ENCODE measurements around the gene TMEM269.
A peak's percentile ranks its signal among the peaks of the same experiment; 100 is the strongest.

TMEM269 gene

GRCh38 chr1:42774928-42775526 is 9.8 kb upstream of the TMEM269 start:
- Mint-ChIP-seq H3K9me3 (no peaks in the 10 kb centered on the region), H3K4me1 (ENCODE audit: low read depth) (peaks cover 35% of the 10 kb centered on the region), H3K27ac (no peak overlapping the region), H3K27me3 (ENCODE audit: low read depth) (no peaks in the 10 kb centered on the region), H3K36me3 (ENCODE audit: low read depth) (peaks cover 53% of the 10 kb centered on the region), H3K4me3 (no peak overlapping the region)
- DNase-seq (ENCODE audit: low spot score): no peak

GRCh38 chr1:42776502-42776901 is 8.3 kb upstream of the TMEM269 start:
- H3K27me3 Mint-ChIP-seq (ENCODE audit: low read depth): no peaks in the 10 kb centered on the region
- H3K27ac Mint-ChIP-seq: no peak overlapping the region
- peaks cover 38% of the 10 kb centered on the region for H3K4me1 Mint-ChIP-seq (ENCODE audit: low read depth)
- DNase-seq (ENCODE audit: low spot score): no peak
- no peaks in the 10 kb centered on the region for H3K9me3 Mint-ChIP-seq
- H3K4me3 Mint-ChIP-seq: no peak overlapping the region
- peaks cover 55% of the 10 kb centered on the region for H3K36me3 Mint-ChIP-seq (ENCODE audit: low read depth)

- DNase-seq (ENCODE audit: low spot score): peak; percentile 21
- H3K36me3 Mint-ChIP-seq (ENCODE audit: low read depth): peaks cover 54% of the 10 kb centered on the region
These were observed 6.9 kb upstream of the TMEM269 start for GRCh38 chr1:42777852-42778251.

DNA sequence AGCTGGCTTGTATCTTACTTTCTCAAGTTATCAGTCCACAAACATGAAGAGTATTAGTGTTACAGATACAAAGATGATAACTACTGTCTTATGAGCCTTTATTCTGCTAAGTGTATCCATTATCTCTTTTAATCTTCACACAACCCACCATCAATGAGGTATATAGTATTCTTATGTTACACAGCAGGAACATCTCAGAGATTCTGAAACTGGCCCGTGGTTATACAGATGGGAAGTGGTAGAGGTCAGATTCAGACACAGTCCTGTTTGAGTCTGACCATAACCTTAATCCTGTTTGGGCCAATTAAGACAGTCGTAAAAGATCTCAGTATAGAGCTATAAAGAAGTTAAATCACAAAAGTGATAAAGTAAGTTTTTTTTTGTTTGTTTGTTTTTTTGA is 5.1 kb upstream of the TMEM269 start:
- H3K36me3 Mint-ChIP-seq (ENCODE audit: low read depth): peaks cover 45% of the 10 kb centered on the region
- H3K4me3 Mint-ChIP-seq: no peak overlapping the region

More at GRCh38 chr1:42777852-42778251, 6.9 kb upstream of the TMEM269 start:
- peaks cover 33% of the 10 kb centered on the region for H3K4me1 Mint-ChIP-seq (ENCODE audit: low read depth)
- no peak overlapping the region for H3K4me3 Mint-ChIP-seq
- H3K27me3 Mint-ChIP-seq (ENCODE audit: low read depth): no peaks in the 10 kb centered on the region
- H3K27ac Mint-ChIP-seq: no peak overlapping the region
- H3K9me3 Mint-ChIP-seq: no peaks in the 10 kb centered on the region

DNA sequence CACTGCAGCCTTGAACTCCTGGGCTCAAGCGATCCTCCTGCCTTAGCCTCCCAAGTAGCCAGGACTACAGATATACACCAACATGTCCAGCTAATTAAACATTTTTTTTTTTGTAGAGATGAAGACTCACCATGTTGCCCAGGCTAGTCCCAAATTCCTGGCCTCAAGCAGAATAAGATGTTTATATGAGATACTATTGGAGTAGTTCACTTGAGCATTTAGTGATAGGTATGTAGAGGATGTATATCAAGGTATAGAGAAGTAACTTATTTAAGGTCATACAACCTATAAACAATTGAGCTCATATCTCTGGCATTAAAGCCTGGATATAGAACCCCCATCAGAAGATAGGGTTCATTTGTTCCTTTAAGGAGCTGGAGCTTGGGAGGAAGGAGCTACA is 4.6 kb upstream of the TMEM269 start:
- H3K27ac Mint-ChIP-seq: no peak overlapping the region
- H3K4me1 Mint-ChIP-seq (ENCODE audit: low read depth): peaks cover 28% of the 10 kb centered on the region
- H3K27me3 Mint-ChIP-seq (ENCODE audit: low read depth): no peaks in the 10 kb centered on the region
- H3K36me3 Mint-ChIP-seq (ENCODE audit: low read depth): peaks cover 40% of the 10 kb centered on the region
- DNase-seq (ENCODE audit: low spot score): no peak
- H3K4me3 Mint-ChIP-seq: no peak overlapping the region
- no peaks in the 10 kb centered on the region for H3K9me3 Mint-ChIP-seq

More for the DNA sequence above, 5.1 kb upstream of the TMEM269 start:
- Mint-ChIP-seq H3K9me3 (no peaks in the 10 kb centered on the region), H3K4me1 (ENCODE audit: low read depth) (peaks cover 28% of the 10 kb centered on the region), H3K27ac (no peak overlapping the region), H3K27me3 (ENCODE audit: low read depth) (no peaks in the 10 kb centered on the region)
- peak; percentile 39 for DNase-seq (ENCODE audit: low spot score)

DNA sequence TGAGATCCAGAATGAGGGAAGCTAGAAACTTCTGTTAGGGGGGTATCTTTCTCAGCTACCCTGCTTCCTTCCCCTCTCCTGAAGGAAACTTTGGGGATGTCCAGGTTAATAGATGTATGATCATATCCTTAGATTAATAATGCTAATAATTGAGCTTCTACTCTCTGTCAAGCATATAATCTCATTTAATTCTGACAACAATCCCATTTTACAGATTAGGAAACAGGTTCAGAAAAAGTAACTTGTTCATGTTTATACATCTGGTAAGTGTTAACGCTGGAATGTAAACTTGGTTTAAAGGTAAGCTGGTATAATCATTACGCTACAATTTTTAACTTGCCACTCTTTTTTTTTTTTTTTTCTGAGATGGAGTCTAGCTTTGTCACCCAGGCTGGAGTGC is 1.7 kb upstream of the TMEM269 start:
- H3K36me3 Mint-ChIP-seq (ENCODE audit: low read depth): peaks cover 27% of the 10 kb centered on the region
- no peak overlapping the region for H3K4me3 Mint-ChIP-seq
- H3K9me3 Mint-ChIP-seq: no peaks in the 10 kb centered on the region
- DNase-seq (ENCODE audit: low spot score): no peak
- H3K27ac Mint-ChIP-seq: no peak overlapping the region
- H3K4me1 Mint-ChIP-seq (ENCODE audit: low read depth): peaks cover 34% of the 10 kb centered on the region
- no peaks in the 10 kb centered on the region for H3K27me3 Mint-ChIP-seq (ENCODE audit: low read depth)

- no peaks in the 10 kb centered on the region for H3K27me3 Mint-ChIP-seq (ENCODE audit: low read depth)
- H3K27ac Mint-ChIP-seq: no peak overlapping the region
- no peak overlapping the region for H3K4me3 Mint-ChIP-seq
- H3K36me3 Mint-ChIP-seq (ENCODE audit: low read depth): peaks cover 17% of the 10 kb centered on the region
- no peaks in the 10 kb centered on the region for H3K9me3 Mint-ChIP-seq
- H3K4me1 Mint-ChIP-seq (ENCODE audit: low read depth): peaks cover 24% of the 10 kb centered on the region
- no peak for DNase-seq (ENCODE audit: low spot score)
These were observed 245 bp upstream of the TMEM269 start for GRCh38 chr1:42784547-42784945.

DNA sequence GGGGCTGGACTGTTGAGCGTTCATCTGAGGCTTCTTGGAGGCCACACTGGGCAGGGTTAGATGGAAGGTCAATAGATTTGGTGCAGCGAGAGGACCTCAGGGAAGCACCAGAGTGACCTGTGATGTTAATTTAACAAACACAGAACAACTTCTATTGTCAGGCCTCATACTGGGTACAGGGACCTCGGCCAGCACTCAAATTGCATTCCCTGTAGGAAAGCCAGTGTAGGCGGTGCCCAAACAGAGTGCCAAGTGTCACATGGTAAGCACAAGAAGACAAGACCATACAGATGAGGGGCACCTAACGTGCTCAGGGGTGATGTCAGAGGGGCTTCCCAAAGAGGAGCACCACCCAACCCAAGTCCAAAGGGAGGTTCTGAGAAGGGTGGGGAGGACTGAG is 1.3 kb downstream of the TMEM269 start:
- Mint-ChIP-seq H3K36me3 (ENCODE audit: low read depth) (peaks cover 9% of the 10 kb centered on the region), H3K27me3 (ENCODE audit: low read depth) (no peaks in the 10 kb centered on the region), H3K9me3 (no peaks in the 10 kb centered on the region), H3K27ac (peak overlapping the region; percentile 70), H3K4me1 (ENCODE audit: low read depth) (peaks cover 10% of the 10 kb centered on the region), H3K4me3 (peak overlapping the region; percentile 66)
- no peak for DNase-seq (ENCODE audit: low spot score)

DNA sequence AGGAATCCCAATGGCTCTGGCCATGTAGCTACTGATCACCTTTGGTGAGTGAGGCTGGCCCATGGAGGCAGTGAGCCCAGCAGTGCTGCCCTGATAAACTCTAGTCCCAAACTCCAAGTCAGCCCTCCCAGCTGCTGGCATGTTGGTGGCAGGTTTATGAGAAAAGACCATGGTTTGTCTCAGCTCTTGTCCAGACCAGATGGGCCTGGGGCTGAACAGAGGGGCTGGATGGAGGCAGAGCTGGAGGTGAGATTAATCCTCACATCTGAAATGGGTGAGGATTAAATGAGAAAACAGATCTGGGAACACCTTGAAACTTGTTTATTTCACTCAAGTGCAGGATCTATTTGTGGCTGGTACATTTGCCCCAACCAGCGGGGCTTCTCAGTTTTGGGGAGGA is 3.2 kb downstream of the TMEM269 start:
- Mint-ChIP-seq H3K4me1 (ENCODE audit: low read depth) (peaks cover 10% of the 10 kb centered on the region), H3K9me3 (no peaks in the 10 kb centered on the region), H3K27me3 (ENCODE audit: low read depth) (no peaks in the 10 kb centered on the region), H3K36me3 (ENCODE audit: low read depth) (peaks cover 4% of the 10 kb centered on the region), H3K27ac (no peak overlapping the region), H3K4me3 (no peak overlapping the region)
- DNase-seq (ENCODE audit: low spot score): no peak

- Mint-ChIP-seq H3K36me3 (ENCODE audit: low read depth) (no peaks in the 10 kb centered on the region), H3K4me1 (ENCODE audit: low read depth) (no peaks in the 10 kb centered on the region), H3K27ac (no peak overlapping the region), H3K4me3 (no peak overlapping the region), H3K27me3 (ENCODE audit: low read depth) (peaks cover 6% of the 10 kb centered on the region), H3K9me3 (no peaks in the 10 kb centered on the region)
- DNase-seq (ENCODE audit: low spot score): no peak
These were observed 9.0 kb downstream of the TMEM269 start for GRCh38 chr1:42793824-42794223.

DNA sequence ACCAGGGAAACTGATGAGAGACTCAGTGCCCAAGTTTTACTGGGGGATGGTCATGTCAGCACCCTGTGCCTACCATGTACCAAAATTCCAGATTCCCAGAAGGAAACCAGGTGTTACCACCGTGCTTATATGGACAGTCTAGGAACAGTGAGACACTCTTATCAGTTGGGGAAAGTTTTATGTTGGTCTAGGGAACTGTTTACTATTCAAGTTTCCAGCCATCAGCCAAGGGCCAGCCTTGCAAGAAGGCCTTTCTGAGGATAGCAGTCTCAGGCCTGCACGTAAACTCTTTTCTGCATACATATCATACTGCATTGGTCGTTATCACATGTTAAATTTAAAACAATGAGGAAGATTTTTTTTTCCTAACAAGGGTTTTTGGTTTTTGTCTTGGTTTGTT is 12.6 kb downstream of the TMEM269 start:
- H3K4me1 Mint-ChIP-seq (ENCODE audit: low read depth): no peaks in the 10 kb centered on the region
- peaks cover 11% of the 10 kb centered on the region for H3K27me3 Mint-ChIP-seq (ENCODE audit: low read depth)
- no peaks in the 10 kb centered on the region for H3K9me3 Mint-ChIP-seq
- no peaks in the 10 kb centered on the region for H3K36me3 Mint-ChIP-seq (ENCODE audit: low read depth)
- H3K27ac Mint-ChIP-seq: no peak overlapping the region
- DNase-seq (ENCODE audit: low spot score): no peak
- H3K4me3 Mint-ChIP-seq: no peak overlapping the region

DNA sequence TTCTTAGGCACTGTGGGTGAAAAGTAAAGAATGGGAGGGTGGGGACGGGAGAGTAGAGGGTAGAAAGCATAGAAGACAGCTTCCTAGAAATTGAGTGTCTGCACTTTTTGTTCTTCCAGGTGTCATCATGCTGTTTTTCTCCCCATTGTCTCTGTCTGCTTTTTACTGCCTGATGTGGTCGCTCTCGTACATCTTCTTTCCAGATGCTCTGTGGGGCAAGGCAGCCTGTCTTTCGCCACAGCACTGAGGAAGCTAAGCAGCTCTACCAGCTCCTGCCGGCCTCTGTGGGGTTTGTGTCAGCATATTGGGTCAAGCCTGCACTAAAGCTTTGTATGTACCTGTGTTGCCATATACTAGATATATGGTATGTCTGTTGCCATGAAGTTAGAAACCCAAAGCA is 13.2 kb downstream of the TMEM269 start:
- Mint-ChIP-seq H3K4me3 (no peak overlapping the region), H3K36me3 (ENCODE audit: low read depth) (no peaks in the 10 kb centered on the region), H3K27ac (no peak overlapping the region), H3K27me3 (ENCODE audit: low read depth) (peaks cover 11% of the 10 kb centered on the region), H3K9me3 (no peaks in the 10 kb centered on the region), H3K4me1 (ENCODE audit: low read depth) (no peaks in the 10 kb centered on the region)
- no peak for DNase-seq (ENCODE audit: low spot score)

DNA sequence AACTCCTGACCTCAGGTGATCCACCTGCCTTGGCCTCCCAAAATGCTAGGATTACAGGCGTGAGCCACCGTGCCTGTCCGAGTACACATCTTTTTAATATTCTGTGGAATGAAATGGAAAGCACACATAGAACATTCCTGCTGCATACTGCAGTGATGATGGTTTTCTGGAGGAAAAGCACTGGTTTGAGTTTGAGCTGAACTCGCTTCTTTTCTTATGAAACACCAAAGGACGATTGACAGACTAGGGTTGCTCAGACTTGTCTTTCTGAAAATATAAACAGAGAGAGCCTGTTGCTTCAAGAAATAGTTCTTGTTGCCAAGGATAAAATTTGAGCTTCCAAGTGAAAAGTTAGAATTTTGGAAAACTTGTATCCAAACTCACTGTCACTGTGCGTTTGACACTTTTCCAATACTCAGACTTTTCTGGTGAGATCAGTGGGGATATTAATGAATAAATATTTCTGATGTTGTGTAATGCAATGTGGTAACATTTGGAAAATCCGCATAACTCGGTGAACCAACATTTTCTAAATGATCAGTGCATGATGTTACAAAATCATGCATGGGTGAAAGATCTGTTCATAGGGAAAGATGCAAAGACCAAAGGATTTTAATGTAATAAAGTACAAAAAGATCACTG is 17.2 kb downstream of the TMEM269 start:
- H3K36me3 Mint-ChIP-seq (ENCODE audit: low read depth): peaks cover 6% of the 10 kb centered on the region
- H3K27ac Mint-ChIP-seq: no peak overlapping the region
- no peak overlapping the region for H3K4me3 Mint-ChIP-seq
- no peaks in the 10 kb centered on the region for H3K4me1 Mint-ChIP-seq (ENCODE audit: low read depth)
- H3K9me3 Mint-ChIP-seq: no peaks in the 10 kb centered on the region
- peaks cover 6% of the 10 kb centered on the region for H3K27me3 Mint-ChIP-seq (ENCODE audit: low read depth)
- no peak for DNase-seq (ENCODE audit: low spot score)

DNA sequence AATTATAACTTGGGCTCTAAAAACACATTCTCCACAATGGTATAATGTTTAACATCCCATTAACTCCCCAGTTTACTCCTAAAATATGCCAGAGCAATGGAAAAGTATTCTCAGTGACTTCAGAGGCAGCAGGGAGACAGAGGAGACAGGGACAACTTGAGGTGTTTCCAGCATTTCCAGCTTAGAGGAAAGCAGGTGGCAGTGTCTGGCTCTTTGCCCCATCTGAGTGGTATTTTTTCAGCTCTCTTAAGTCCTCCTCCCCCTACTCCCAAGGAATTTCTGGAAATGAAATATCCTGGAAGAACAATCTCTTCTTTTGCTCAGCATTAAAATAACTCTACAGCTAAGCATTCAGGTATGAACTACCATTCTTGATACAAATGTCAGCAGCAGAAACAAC is 21.4 kb downstream of the TMEM269 start:
- H3K4me1 Mint-ChIP-seq (ENCODE audit: low read depth): no peaks in the 10 kb centered on the region
- no peak overlapping the region for H3K4me3 Mint-ChIP-seq
- no peaks in the 10 kb centered on the region for H3K9me3 Mint-ChIP-seq
- peaks cover 6% of the 10 kb centered on the region for H3K36me3 Mint-ChIP-seq (ENCODE audit: low read depth)
- H3K27ac Mint-ChIP-seq: no peak overlapping the region
- H3K27me3 Mint-ChIP-seq (ENCODE audit: low read depth): peaks cover 5% of the 10 kb centered on the region
- no peak for DNase-seq (ENCODE audit: low spot score)

GRCh38 chr1:42806593-42806992 is 21.8 kb downstream of the TMEM269 start:
- H3K4me1 Mint-ChIP-seq (ENCODE audit: low read depth): no peaks in the 10 kb centered on the region
- peaks cover 5% of the 10 kb centered on the region for H3K27me3 Mint-ChIP-seq (ENCODE audit: low read depth)
- no peak overlapping the region for H3K27ac Mint-ChIP-seq
- H3K4me3 Mint-ChIP-seq: no peak overlapping the region
- no peak for DNase-seq (ENCODE audit: low spot score)
- peaks cover 6% of the 10 kb centered on the region for H3K36me3 Mint-ChIP-seq (ENCODE audit: low read depth)
- no peaks in the 10 kb centered on the region for H3K9me3 Mint-ChIP-seq

Measured in T-helper 2 cell treated with Interferon-gamma antibody and Interleukin-4, amounts not matched to agents 5 μg/mL and 100 μg/mL, for 36 hours (primary cell).